ENCODE results near the gene TMEM117.
"Not testable (repeated sequence)": the region's sequence is repeated elsewhere in the genome, so short reads cannot be mapped to it uniquely, and the experiment has no call there.

DNA sequence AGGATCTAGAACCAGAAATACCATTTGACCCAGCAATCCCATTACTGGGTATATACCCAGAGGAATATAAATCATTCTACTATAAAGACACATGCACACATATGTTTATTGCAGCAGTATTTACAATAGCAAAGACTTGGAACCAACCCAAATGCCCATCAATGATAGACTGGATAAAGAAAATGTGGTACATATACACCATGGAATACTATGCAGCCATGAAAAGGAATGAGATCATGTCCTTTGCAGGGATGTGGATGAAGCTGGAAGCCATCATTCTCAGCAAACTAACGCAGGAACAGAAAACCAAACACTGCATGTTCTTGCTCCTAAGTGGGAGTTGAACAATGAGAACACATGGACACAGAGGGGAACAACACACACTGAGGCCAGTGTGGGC lies 414.6 kb downstream of the TMEM117 start:
- TF ChIP-seq, protein P1, sequence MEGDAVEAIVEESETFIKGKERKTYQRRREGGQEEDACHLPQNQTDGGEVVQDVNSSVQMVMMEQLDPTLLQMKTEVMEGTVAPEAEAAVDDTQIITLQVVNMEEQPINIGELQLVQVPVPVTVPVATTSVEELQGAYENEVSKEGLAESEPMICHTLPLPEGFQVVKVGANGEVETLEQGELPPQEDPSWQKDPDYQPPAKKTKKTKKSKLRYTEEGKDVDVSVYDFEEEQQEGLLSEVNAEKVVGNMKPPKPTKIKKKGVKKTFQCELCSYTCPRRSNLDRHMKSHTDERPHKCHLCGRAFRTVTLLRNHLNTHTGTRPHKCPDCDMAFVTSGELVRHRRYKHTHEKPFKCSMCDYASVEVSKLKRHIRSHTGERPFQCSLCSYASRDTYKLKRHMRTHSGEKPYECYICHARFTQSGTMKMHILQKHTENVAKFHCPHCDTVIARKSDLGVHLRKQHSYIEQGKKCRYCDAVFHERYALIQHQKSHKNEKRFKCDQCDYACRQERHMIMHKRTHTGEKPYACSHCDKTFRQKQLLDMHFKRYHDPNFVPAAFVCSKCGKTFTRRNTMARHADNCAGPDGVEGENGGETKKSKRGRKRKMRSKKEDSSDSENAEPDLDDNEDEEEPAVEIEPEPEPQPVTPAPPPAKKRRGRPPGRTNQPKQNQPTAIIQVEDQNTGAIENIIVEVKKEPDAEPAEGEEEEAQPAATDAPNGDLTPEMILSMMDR (IDR thresholded peaks at IDR 0.05), result not testable (repeated sequence)
- not testable (repeated sequence) for TF ChIP-seq EZH2 (IDR thresholded peaks at IDR 0.05; ENCODE audit: borderline replicate concordance, insufficient read depth, low read depth, low read length, poor library complexity, severe bottlenecking)

Measured in B cell (primary cell).